GM21515 (cell line): ENCODE results near the gene HOMEZ.
"Not testable (repeated sequence)": the region's sequence is repeated elsewhere in the genome, so short reads cannot be mapped to it uniquely, and the experiment has no call there.

Source experiments
- ATAC-seq: cut with Tn5 transposase; IDR thresholded peaks from one replicate; pipeline ENCODE4 v1.9.1; 2021; ENCODE audit not compliant: unreplicated experiment

The HOMEZ gene

DNA sequence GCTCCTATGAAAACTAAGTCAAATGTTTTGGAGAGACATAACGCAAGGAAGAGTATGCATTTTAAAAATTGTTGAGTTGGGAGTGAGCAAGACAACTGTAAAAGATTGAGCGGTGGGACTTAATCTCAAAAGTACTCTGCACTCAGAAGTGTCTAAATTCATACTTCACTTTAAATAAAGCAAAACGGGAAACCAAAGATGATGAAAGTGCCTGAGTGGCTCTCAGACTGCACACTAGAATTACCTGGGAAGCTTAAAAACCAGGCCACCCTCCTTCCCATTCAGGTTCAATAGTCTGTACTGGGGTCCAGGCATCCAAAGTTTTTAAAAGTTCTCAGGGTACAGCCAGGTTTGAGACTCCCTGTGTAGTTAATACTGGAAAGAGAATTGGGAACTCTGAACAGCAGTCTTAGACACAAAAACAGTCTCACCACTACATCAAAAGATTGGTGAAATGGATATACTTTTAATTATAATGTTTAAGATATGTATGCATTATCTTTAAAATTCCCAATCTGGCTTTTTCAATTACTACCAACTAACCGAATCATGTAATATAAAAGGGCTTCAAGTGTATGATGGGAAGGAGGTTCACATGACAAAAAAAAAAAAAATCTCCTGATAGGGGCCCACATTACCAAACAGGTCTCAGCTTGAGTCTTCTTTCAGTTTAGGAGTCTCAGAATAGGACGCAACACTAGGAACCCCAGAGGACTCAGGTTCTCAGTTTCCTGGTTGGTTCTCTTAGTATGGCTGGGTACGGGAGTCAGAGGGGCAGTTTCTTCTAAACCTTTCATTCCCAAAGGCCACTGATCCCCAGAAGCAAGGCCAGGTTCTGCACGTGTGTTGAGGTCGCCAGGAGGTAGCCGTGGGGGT is 1.0 kb downstream of the HOMEZ start:
- no peak for ATAC-seq

DNA sequence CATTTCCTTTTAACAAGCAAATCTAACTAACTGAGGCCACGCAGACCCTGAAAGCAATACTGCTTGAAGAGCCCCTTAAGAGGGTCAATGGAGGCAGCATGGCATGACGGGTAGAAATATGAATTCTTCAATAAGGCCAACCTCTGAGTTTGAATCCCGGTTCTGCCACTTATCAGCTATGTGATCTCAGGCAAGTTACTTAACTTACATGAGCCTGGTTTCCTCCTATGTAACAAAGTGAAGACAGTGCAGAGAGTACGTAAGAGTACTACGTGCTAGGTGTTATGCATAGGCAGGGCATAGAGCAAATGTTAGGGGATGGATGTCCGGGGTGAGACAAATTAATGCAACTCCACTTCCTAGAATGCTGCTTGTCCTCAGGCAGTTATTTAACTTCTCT is 4.7 kb downstream of the HOMEZ start:
- ATAC-seq, result no peak

DNA sequence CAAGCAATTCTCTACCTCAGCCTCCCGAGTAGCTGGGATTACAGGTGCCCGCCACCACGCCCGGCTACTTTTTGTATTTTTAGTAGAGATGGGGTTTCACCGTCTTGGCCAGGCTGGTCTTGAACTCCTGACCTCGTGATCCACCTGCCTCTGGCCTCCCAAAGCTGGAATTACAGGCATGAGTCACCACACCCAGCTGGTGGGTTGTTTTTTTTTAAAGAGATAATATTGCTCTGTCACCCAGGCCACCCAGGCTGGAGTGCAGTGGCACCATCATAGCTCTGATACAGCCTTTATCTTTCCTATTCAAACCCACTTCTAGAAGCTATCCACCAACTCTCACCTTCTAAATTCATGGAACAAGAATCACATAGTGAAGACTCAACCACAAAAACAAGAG is 8.0 kb downstream of the HOMEZ start:
- ATAC-seq, result not testable (repeated sequence)

DNA sequence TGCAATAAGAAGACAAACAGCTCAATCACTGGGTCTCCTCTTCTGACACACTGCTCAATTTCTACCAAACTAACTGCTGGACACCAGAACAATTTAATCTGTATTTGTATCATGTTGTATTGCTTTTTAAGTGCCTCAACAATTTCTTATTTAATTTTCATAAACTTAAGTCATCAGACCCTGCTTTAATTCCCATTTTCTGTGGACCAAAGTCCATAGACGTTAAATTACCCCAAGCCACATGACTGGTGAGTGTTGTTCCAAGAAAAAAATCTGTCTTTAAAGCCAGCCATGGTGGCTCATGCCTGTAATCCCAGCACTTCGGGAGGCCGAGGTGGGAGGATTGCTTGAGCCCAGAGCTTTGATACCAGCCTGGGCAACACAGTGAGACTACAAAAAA is 8.7 kb downstream of the HOMEZ start:
- ATAC-seq, result no peak

DNA sequence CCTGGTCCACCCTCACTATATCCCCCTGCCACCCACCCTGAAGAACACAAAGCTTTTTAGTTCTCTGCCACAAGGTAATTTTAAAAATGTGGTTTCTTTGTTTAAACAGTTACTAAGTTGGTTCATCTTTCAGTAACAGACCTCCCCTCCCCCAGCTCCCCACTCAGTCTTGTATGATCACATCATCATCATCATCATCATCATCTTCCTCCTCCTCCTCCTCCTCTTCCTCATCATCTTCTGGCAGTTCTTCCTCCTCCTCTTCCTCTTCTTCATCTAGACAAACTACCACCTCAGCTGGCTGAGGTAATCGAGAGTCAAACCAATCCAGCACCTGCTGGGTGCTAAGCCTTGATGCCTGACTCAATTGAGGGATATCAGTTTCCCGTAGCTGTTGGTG is 10.5 kb downstream of the HOMEZ start:
- ATAC-seq, result no peak

DNA sequence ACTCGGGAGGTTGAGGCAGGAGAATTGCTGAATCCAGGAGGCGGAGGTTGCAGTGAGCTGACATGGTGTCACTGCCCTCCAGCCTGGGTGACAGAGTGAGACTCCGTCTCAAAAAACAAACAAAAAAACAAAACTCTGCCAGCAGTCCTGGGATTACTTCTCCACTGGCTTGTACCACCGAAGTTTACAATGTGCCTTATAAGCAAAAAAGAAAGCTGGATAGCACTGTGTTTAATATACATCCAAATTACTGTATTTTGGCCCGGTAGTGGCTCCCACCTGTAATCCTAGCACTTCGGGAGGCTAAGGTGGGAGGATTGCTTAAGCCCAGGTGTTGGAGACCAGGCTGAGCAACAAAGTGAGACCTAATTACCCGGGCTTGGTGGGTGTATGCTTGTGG is 16.7 kb downstream of the HOMEZ start:
- ATAC-seq, result no peak

DNA sequence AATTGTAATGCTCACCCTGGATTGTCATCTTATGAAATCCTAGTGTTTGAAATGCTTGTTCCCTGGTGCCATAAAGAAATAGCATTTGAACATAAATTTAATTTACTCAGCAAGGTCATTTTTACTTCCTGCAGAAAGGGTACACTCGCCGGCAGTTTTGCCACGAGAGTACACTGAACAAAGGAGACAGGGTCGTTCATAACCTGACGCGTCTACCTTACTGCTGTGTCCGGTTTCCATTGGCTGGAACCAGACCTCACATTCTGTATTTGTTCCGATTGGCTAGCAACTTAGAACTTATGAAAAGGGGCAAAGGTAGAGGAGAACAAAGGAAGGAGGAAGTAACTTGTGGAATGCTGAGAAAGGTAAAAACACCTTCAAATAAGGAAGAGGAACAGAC is 25.1 kb downstream of the HOMEZ start:
- not testable (repeated sequence) for ATAC-seq

DNA sequence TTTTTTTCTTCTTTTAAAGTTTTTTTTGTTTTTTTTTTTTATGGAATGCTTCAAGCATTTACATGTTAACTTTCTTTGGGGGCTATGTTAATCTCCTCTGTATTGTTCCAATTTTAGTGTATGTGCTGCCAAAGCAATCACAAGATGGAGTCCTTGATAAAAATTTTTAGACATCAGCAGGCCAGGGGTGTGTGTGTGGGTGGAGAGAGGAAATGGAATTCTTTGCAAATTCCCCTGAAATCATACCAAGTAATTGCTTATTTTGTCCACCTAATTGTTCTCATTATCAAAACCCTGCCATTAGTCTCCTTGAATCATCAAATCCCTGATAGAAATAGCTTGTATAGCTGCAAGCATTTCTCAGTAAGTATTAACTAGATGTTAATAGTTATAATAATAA is 26.5 kb downstream of the HOMEZ start:
- no peak for ATAC-seq

DNA sequence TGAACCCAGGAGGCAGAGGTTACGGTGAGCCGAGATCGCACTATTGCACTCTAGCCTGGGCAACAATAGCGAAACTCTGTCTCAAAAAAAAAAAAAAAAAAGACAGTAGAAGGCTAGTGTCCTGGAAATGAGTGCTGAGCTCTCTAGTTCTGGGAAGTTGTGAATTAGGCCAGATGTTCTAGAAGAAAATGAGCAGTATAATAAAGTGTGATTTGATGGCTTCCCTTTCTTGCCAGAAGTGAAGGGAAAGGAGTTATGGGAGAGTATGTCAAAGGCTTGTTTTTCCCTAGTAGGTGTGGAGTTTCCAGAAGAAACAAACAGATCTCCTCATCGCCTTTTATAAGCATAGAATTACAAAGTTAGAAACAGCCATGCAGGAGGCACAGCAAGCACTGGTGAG is 27.7 kb downstream of the HOMEZ start:
- no peak for ATAC-seq

DNA sequence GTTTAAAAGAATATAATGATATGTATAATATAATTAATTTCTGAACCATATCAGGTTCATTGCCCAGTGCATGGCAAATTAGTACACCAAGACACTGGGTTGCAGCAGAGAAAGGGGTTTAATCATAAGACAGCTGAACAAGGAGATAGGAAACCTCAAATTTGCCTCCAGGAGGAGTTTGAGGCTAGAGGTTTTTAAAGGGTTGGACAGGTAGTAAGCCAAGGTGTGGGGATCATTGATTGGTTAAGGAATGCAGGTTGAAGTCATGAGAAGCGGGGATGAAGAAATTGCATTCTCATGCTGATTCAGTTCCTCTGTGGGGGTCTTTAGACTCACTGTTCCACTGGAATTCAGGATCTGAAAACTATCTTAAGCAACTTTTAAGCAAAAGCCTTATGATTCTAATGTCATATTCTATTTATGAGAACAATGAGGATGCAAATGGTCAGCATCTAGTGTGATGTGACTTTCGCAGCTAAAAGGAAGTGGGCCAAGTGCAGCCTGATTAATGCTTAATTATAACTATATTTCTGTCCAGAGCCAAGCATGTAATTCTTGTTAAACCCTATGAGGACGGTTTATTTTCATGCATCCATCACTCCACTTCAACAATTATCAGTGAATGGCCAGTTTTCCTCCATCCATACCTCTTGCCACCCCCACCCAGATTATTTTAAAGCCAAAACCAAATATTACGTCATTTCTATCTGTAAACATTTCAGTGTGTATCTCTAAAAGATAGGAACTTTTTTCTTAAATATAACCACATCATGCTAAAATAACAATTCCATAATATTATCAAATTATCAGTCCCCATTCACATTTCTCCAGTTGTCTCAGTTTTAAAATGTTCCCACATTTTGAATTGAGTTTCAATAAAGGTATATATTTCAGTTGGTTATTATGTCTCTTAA is 33.3 kb downstream of the HOMEZ start:
- no peak for ATAC-seq

DNA sequence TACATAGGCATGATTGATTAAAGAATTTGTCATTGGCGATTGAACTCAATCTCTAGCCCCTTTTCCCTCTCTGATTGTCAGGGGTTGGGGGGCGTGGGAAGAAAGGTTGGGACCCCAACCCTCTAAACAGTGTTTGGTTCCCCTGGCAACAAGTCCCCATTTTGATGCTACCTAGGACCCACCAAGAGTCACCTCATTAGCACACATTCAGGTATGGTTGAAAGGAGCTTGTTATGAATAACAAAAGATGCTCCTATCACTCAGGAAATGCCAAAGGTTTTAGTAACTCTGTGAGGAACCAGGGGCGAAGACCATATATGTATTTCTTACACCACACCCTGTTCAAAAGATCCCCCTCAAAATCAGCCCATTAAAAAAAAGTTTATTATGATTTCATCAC is 33.9 kb downstream of the HOMEZ start:
- no peak for ATAC-seq

DNA sequence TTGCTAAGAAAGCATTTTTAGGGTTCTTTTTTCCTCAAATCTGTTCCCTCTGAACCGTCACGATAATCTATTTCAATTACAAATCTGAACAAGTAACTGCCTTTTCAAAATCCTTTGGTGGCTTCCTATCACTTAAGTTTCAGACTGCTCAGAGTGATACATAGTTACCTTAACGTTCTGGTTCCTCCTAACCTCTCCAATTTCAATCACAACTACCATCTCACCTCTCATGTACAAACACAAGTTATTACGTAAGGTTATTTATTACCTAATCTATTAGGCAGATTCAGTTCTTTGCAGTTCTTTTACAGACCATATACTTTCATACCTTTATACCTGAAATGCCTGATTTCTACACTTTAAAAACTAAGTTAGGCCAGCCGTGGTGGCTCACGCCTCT is 36.1 kb downstream of the HOMEZ start:
- no peak for ATAC-seq

DNA sequence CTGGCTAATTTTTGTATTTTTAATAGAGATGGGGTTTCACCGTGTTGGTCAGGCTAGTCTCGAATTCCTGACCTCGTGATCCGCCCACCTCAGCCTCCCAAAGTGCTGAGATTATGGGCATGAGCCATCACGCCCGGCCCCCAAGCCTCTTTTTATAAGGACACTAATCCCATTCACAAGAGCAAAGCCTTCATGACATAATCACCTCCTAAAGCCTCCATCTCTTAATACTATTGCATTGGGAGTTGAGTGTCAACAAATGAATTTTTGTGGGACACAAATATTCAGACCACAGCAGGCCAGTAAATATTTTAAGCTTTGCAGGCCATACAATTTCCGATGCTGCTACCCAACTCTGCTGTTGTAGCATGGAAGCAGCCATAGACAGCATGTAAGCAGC is 37.3 kb downstream of the HOMEZ start:
- ATAC-seq, result no peak

DNA sequence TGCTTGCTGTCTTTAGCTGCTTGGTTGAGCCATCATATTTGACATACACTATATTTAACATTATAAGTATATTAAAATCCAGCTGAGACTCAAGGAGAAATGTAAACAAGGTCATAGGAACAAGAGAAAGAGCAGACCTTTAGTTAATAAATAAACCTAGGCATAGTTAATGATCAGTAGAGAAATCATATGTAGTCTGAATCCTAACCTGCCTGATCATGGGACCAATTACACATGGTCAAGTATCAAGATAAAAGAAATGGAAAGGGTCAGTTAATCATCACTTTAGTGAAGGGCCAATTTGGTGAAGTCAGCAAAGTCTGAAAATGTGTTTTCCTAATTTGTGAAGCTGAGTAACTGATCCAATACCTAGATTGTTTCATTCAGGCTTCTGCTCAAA is 40.6 kb downstream of the HOMEZ start:
- ATAC-seq, result no peak

DNA sequence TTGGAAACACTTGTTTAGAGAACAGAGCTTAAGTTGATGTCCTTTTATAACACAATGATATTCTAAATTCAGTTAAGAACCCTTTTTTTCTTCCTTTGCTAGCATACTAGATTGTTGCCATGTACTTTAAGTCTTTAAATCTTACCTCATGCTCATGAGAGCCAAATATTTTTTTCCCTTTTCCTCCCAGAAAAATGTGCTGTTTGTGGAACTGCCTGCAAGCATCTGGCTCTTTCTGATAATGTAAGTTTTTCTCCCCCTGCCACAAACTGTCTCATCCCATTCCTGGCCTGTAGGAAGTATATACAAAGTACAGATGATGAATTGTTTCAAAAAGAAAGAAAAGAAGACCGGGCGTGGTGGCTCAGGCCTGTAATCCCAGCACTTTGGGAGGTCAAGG is 42.9 kb downstream of the HOMEZ start:
- ATAC-seq, result no peak

DNA sequence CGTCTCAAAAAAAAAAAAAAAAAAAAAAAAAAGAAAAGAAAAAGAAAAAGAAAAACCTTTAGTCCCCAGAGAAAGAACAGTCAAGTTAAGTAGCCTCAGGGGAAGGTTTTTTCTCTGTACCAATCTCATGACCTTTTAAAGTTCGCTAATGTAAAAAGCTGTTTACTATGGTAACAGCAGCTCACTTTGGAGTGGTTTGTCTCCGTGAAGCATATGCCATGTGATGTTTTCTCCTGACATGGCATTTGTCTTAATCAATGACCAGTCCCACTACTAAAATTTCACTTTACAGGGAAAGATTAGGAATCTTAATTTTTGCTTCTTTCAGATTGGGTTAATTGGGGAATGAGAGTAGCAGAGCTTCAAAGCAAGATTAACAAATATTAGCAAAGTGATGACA is 43.9 kb downstream of the HOMEZ start:
- no peak for ATAC-seq

DNA sequence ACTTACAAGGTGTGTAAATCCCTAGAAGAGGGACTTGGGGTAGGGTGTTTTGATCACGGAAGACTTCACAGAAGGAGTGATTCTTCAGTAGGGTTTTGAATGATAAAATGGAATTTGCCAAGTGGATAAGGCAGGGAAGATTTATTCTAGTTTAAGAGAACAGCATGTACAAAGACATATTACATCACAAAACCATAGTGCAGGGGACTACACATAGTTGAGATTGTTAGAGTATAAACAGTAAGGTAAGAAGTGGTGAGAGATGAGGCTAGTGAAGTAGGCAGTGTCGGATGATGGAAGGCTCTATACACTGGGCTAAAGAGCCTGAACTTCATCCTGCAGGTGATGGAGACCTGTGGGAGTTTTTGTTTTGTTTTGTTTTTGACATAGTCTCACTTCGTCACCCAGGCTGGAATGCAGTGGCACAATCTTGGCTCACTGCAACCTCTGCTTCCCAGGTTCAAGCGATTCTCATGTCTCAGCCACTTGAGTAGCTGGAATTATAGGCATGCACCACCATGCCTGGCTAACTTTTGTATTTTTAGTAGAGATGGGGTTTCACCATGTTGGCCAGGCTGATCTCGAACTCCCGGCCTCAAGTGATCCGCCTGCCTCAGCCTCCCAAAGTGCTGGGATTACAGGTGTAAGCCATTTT is 44.7 kb downstream of the HOMEZ start:
- not testable (repeated sequence) for ATAC-seq

DNA sequence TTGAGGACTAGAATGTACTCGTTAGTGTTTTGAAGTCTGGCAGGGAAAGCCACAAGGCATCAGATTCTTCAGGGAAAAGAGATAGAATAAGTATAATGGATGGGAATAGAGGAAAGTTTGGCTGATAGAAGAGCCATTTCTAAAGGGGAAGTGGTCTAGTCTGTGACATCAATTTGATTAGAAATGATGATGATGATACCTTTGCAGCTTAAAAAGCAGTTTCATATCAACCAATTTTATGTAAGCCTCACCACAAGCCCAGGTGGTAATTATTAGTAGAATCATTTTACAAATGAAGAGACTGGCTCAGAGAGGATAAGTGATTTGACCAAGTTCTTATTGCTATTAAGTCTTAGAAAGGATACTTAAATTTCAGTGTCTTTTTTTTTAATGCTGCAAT is 45.3 kb downstream of the HOMEZ start:
- ATAC-seq, result no peak

DNA sequence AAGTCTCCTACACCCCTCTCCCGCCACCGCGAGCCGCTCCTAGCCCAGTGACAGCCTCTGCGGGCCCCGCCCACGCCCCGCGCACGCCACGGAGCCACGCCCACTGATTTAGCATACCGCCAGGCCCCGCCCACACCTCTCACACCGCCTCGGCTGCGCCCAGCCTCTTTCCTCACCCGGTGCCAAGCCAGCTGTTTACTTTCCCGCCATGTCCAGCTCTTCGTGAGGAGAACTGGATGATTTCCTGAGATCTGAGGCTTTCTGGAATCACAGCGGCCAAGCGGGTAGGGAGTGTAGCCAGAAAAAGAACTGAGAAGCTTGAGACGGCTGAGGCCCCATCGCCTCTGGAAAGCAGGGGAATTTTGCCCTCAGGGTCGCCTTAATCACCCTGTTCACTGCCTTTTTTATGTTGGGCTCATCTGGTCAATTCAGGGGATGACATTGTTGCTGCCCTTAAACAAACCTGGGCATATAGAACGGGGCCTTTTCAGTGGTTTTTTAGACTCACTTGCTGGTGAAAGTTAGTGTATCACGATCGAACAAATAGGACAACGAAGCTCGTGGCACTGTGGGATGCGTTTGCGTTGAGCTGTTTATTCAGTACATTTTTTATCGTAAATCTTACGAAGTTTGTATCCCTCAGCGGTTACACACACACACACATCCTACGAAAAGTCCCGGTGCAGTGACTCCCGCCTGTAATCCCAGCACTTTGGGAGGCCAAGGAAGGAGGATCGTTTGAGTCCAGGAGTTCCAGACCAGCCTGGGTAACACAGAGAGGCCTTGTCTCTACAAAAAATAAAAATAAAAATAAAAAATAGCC is 47.9 kb downstream of the HOMEZ start, which contains the start of gene RNF212B:
Gene RNF212B (plus strand): TSS at position 165 of the 823 bp plus-strand sequence. CDS start 2,410 bp downstream, outside the sequence.
- no peak for ATAC-seq

DNA sequence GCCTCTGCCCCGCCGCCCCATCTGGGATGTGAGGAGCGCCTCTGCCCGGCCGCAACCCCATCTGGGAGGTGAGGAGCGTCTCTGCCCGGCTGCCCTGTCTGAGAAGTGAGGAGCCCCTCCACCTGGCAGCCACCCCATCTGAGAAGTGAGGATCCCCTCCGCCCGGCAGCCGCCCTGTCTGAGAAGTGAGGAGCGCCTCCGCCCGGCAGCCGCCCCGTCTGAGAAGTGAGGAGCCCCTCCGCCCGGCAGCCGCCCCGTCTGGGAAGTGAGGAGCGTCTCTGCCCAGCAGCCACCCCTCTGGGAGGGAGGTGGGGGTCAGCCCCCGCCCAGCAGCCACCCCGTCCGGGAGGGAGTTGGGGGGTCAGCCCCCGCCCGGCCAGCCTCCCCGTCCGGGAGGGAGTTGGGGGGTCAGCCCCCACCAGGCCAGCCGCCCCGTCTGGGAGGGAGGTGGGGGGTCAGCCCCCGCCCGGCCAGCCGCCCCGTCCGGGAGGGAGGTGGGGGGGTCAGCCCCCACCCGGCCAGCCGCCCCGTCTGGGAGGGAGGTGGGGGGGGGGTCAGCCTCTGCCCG is 53.6 kb downstream of the HOMEZ start:
- not testable (repeated sequence) for ATAC-seq
